Measurements from ENCODE around the gene PRKCB.
A peak's percentile ranks its signal among the peaks of the same experiment; 100 is the strongest.
"Not testable (repeated sequence)": the region's sequence is repeated elsewhere in the genome, so short reads cannot be mapped to it uniquely, and the experiment has no call there.

PRKCB gene

GRCh38 chr16:24124291-24124690 is 288.5 kb downstream of the PRKCB start:
- FAIRE-seq (no peak), DNase-seq (ENCODE audit: low spot score) (no peak)

GRCh38 chr16:24125214-24125613 is 289.4 kb downstream of the PRKCB start:
- no peak for DNase-seq (ENCODE audit: low spot score)
- no peak for FAIRE-seq

- no peak for DNase-seq (ENCODE audit: low spot score)
- FAIRE-seq: no peak
These were observed 293.7 kb downstream of the PRKCB start for GRCh38 chr16:24129412-24129918.

GRCh38 chr16:24130494-24131085 is 294.8 kb downstream of the PRKCB start:
- no peak for FAIRE-seq
- no peak for DNase-seq (ENCODE audit: low spot score)

GRCh38 chr16:24131294-24131693 is 295.5 kb downstream of the PRKCB start:
- DNase-seq (ENCODE audit: low spot score) (no peak), FAIRE-seq (no peak)

- no peak for FAIRE-seq
- no peak for DNase-seq (ENCODE audit: low spot score)
These were observed 296.4 kb downstream of the PRKCB start for GRCh38 chr16:24132048-24132796.

- DNase-seq (ENCODE audit: low spot score) (no peak), FAIRE-seq (no peak)
These were observed 297.0 kb downstream of the PRKCB start for GRCh38 chr16:24132797-24133155.

GRCh38 chr16:24135624-24136565 is 300.1 kb downstream of the PRKCB start:
- DNase-seq (ENCODE audit: low spot score) (no peak), FAIRE-seq (no peak)

GRCh38 chr16:24138024-24138423 is 302.2 kb downstream of the PRKCB start:
- DNase-seq (ENCODE audit: low spot score) (no peak), FAIRE-seq (no peak)

- DNase-seq (ENCODE audit: low spot score) (no peak), FAIRE-seq (no peak)
These were observed 302.8 kb downstream of the PRKCB start for GRCh38 chr16:24138575-24138974.

- DNase-seq (ENCODE audit: low spot score): peak; percentile 43
- FAIRE-seq: no peak
These were observed 303.5 kb downstream of the PRKCB start for GRCh38 chr16:24139282-24139681.

- no peak for FAIRE-seq
- DNase-seq (ENCODE audit: low spot score): no peak
These were observed 304.9 kb downstream of the PRKCB start for GRCh38 chr16:24140730-24141129.

GRCh38 chr16:24141466-24141865 is 305.7 kb downstream of the PRKCB start:
- no peak for FAIRE-seq
- no peak for DNase-seq (ENCODE audit: low spot score)

GRCh38 chr16:24141917-24142316 is 306.1 kb downstream of the PRKCB start:
- FAIRE-seq: no peak
- DNase-seq (ENCODE audit: low spot score): no peak

GRCh38 chr16:24145927-24146326 is 310.1 kb downstream of the PRKCB start:
- DNase-seq (ENCODE audit: low spot score): no peak
- FAIRE-seq: no peak

GRCh38 chr16:24146518-24146917 is 310.7 kb downstream of the PRKCB start:
- DNase-seq (ENCODE audit: low spot score) (no peak), FAIRE-seq (no peak)

- FAIRE-seq (no peak), DNase-seq (ENCODE audit: low spot score) (no peak)
These were observed 313.3 kb downstream of the PRKCB start for GRCh38 chr16:24149102-24149501.

- no peak for FAIRE-seq
- no peak for DNase-seq (ENCODE audit: low spot score)
These were observed 314.5 kb downstream of the PRKCB start for GRCh38 chr16:24150282-24150681.

GRCh38 chr16:24151482-24151939 is 315.7 kb downstream of the PRKCB start:
- FAIRE-seq: no peak

GRCh38 chr16:24152048-24152447 is 316.3 kb downstream of the PRKCB start:
- DNase-seq (ENCODE audit: low spot score): not testable (repeated sequence)

More at GRCh38 chr16:24151482-24151939, 315.7 kb downstream of the PRKCB start:
- DNase-seq (ENCODE audit: low spot score): peak; percentile 35

GRCh38 chr16:24152826-24153225 is 317.0 kb downstream of the PRKCB start:
- DNase-seq (ENCODE audit: low spot score) (peak; percentile 6), FAIRE-seq (no peak)

More at GRCh38 chr16:24152048-24152447, 316.3 kb downstream of the PRKCB start:
- not testable (repeated sequence) for FAIRE-seq

- DNase-seq (ENCODE audit: low spot score): no peak
- no peak for FAIRE-seq
These were observed 321.0 kb downstream of the PRKCB start for GRCh38 chr16:24156777-24157176.

Data from urothelium cell line (cell line).